Esophagus squamous epithelium (tissue), 4 donors: ENCODE results near the gene C1QL3.

Experiments
- POLR2A ChIP-seq, 4 donors: fragments of 450-650 bp; IDR thresholded peaks; one replicate each; pipeline ENCODE4 v1.6.1; 2017; ENCODE audit warnings: antibody characterized with exemption in 4 of 4, mild to moderate bottlenecking in 4 of 4, moderate library complexity in 3 of 4
- TF ChIP-seq, protein P1 (sequence below), 6 experiments: fragments of 450-650 bp in 4 of 6; fragments of 200-600 bp in 2 of 6; sonication (generic) in 2 of 6; IDR thresholded peaks; one replicate each; pipeline ENCODE4 v1.5.1; 2016 to 2019; ENCODE audit warnings: antibody characterized with exemption in 6 of 6, mild to moderate bottlenecking in 4 of 6, moderate library complexity in 4 of 6

DNA sequence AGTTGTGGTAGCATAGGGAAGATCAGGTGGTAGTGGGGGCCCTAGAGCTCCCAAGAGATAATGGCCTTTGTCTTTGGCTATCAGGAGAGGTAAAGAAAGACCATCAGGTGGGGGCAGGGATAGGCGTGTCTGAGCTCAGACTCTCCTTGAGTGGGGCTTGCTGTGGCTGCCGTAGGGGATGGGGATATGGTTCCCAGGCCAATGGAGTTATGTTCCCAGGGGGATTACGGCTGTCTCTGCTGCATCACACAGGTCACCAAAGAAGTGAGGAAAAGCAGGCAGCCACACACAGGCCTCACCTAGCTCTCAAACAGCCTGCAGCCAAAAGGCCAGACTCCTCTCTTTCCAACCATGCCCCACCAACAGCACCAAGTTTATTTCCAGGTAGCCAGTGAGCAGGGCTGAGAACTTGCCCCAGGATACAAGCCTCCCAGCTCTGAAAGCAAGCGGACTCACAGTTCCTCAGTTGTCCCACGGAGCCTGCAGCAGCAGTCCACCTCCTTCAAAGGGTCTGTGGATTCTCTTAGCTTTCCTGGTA is 37.6 kb upstream of the C1QL3 start:
- TF ChIP-seq, protein P1, sequence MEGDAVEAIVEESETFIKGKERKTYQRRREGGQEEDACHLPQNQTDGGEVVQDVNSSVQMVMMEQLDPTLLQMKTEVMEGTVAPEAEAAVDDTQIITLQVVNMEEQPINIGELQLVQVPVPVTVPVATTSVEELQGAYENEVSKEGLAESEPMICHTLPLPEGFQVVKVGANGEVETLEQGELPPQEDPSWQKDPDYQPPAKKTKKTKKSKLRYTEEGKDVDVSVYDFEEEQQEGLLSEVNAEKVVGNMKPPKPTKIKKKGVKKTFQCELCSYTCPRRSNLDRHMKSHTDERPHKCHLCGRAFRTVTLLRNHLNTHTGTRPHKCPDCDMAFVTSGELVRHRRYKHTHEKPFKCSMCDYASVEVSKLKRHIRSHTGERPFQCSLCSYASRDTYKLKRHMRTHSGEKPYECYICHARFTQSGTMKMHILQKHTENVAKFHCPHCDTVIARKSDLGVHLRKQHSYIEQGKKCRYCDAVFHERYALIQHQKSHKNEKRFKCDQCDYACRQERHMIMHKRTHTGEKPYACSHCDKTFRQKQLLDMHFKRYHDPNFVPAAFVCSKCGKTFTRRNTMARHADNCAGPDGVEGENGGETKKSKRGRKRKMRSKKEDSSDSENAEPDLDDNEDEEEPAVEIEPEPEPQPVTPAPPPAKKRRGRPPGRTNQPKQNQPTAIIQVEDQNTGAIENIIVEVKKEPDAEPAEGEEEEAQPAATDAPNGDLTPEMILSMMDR (IDR thresholded peaks at IDR 0.05), result no peak
- TF ChIP-seq POLR2A (IDR thresholded peaks at IDR 0.05), result no peak
